ENCODE data around the gene JAML.

JAML gene

GRCh38 chr11:118264569-118265465 is 40.0 kb upstream of the JAML start:
- no peaks in the 10 kb centered on the region for H3K9me3 ChIP-seq
- peak overlapping the region; percentile 69 for H3K27ac ChIP-seq
- no peak for TF ChIP-seq CTCF (IDR thresholded peaks at IDR 0.05)
- peaks cover 28% of the 10 kb centered on the region for H3K27me3 ChIP-seq
- H3K4me1 ChIP-seq (ENCODE audit: control insufficient read depth in 1 of 2, insufficient read depth in 1 of 2, low read depth in 1 of 2, low read length in 1 of 2), result peaks cover 23 to 27% of the 10 kb centered on the region in 2 experiments
- H3K4me3 ChIP-seq (ENCODE audit: low read depth in 1 of 2, low read length in 1 of 2), result peak overlapping the region; percentile 59 to 60
- peaks cover 3% of the 10 kb centered on the region for H3K36me3 ChIP-seq

GRCh38 chr11:118263695-118264568 is 39.1 kb upstream of the JAML start, which contains the start of gene MPZL2:
Gene MPZL2, minus strand, starts transcription at chr11:118264297. Its CDS starts 144 bp downstream, at chr11:118264153.
- H3K4me1 ChIP-seq (ENCODE audit: control insufficient read depth in 1 of 2, insufficient read depth in 1 of 2, low read depth in 1 of 2, low read length in 1 of 2), result peaks cover 23 to 27% of the 10 kb centered on the region in 2 experiments
- peak within 1 kb of the TSS; percentile 69 for H3K27ac ChIP-seq
- peak within 1 kb of the TSS; percentile 59 to 60 for H3K4me3 ChIP-seq (ENCODE audit: low read depth in 1 of 2, low read length in 1 of 2)

GRCh38 chr11:118263112-118263511 is 38.3 kb upstream of the JAML start:
- no peak for TF ChIP-seq CTCF (IDR thresholded peaks at IDR 0.05)
- no peaks in the 10 kb centered on the region for H3K9me3 ChIP-seq
- peaks cover 23 to 27% of the 10 kb centered on the region in 2 experiments for H3K4me1 ChIP-seq (ENCODE audit: control insufficient read depth in 1 of 2, insufficient read depth in 1 of 2, low read depth in 1 of 2, low read length in 1 of 2)
- peaks cover 3% of the 10 kb centered on the region for H3K36me3 ChIP-seq
- H3K27me3 ChIP-seq, result peaks cover 23% of the 10 kb centered on the region
- peak overlapping the region; percentile 59 to 60 for H3K4me3 ChIP-seq (ENCODE audit: low read depth in 1 of 2, low read length in 1 of 2)
- H3K27ac ChIP-seq, result peak overlapping the region; percentile 69

More at GRCh38 chr11:118263695-118264568, 39.1 kb upstream of the JAML start, which contains the start of gene MPZL2:
- TF ChIP-seq CTCF (IDR thresholded peaks at IDR 0.05), result no peak
- Histone ChIP-seq H3K36me3 (peaks cover 3% of the 10 kb centered on the region), H3K9me3 (no peaks in the 10 kb centered on the region), H3K27me3 (peaks cover 28% of the 10 kb centered on the region)

- Histone ChIP-seq H3K4me3 (ENCODE audit: low read depth in 1 of 2, low read length in 1 of 2) (no peak overlapping the region), H3K9me3 (no peaks in the 10 kb centered on the region), H3K27me3 (peaks cover 19% of the 10 kb centered on the region), H3K4me1 (ENCODE audit: control insufficient read depth in 1 of 2, insufficient read depth in 1 of 2, low read depth in 1 of 2, low read length in 1 of 2) (peaks cover 23 to 24% of the 10 kb centered on the region in 2 experiments), H3K36me3 (peaks cover 9% of the 10 kb centered on the region), H3K27ac (no peak overlapping the region)
- TF ChIP-seq CTCF (IDR thresholded peaks at IDR 0.05), result no peak
Observed at GRCh38 chr11:118260353-118260752, 35.5 kb upstream of the JAML start.

GRCh38 chr11:118259138-118259537 is 34.3 kb upstream of the JAML start:
- no peak overlapping the region for H3K4me3 ChIP-seq (ENCODE audit: low read depth in 1 of 2, low read length in 1 of 2)
- H3K27ac ChIP-seq, result no peak overlapping the region
- peaks cover 19% of the 10 kb centered on the region in 2 experiments for H3K4me1 ChIP-seq (ENCODE audit: control insufficient read depth in 1 of 2, insufficient read depth in 1 of 2, low read depth in 1 of 2, low read length in 1 of 2)
- H3K27me3 ChIP-seq, result peaks cover 12% of the 10 kb centered on the region
- H3K9me3 ChIP-seq, result no peaks in the 10 kb centered on the region
- TF ChIP-seq CTCF (IDR thresholded peaks at IDR 0.05), result no peak
- peaks cover 9% of the 10 kb centered on the region for H3K36me3 ChIP-seq
